ENCODE measurements around the gene RTN4IP1. TPM values are rescaled to one million over a fixed set of nuclear protein-coding genes. Genes with fewer than 3 reads are reported as not detected.

RTN4IP1 gene
- total and polyA plus RNA-seq, 8 donors: 1.5 to 3.7 (median 2.1) TPM

DNA sequence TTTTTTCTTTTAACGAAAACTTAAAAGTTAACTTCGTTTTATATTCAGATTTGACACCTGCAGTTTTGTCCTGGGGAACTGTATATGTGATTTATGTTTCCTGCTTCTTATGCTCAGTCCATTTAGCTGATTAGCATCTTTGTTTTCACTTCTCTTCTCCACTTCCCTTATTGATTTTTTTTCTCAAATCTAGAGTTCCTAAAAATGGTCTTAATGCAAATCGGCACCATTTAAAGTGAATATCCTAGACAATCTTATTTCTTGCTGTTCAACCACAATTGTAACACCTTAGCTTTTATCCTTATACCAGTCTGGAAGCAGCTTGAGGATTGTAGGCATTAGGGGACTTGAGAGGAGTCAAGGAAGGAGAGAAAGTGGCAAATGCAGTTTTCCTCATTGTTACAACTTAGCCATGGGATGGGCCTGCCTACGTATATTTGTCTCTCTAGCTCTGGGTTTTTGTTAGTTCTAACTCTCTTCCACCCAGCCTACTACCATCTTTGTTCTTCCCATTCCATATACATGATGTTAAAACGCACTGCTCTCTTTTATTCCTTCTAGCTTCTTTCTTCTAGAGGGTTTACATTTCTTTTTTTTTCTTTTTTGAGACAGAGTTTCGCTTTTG is 8.5 kb upstream of the RTN4IP1 start:
- 71 to 75% methylated on average over 6 of the region's 6 CpGs for WGBS, 2 donors
- DNase-seq (no peak), FAIRE-seq (no peak), ATAC-seq (peak in 1 of 4 donors; percentile 45)
- H3K4me3 ChIP-seq: no peak overlapping the region
- no peaks in the 10 kb centered on the region for H3K27me3 ChIP-seq
- H3K36me3 ChIP-seq: peaks cover 0 to 5% (median 0%) of the 10 kb centered on the region in 3 donors
- H3K4me1 ChIP-seq: peaks cover 0 to 7% (median 2%) of the 10 kb centered on the region in 3 donors
- intact Hi-C loops (cut with DNase I): no loop called here
- no peaks in the 10 kb centered on the region for H3K9me3 ChIP-seq
- TF ChIP-seq, protein P1, sequence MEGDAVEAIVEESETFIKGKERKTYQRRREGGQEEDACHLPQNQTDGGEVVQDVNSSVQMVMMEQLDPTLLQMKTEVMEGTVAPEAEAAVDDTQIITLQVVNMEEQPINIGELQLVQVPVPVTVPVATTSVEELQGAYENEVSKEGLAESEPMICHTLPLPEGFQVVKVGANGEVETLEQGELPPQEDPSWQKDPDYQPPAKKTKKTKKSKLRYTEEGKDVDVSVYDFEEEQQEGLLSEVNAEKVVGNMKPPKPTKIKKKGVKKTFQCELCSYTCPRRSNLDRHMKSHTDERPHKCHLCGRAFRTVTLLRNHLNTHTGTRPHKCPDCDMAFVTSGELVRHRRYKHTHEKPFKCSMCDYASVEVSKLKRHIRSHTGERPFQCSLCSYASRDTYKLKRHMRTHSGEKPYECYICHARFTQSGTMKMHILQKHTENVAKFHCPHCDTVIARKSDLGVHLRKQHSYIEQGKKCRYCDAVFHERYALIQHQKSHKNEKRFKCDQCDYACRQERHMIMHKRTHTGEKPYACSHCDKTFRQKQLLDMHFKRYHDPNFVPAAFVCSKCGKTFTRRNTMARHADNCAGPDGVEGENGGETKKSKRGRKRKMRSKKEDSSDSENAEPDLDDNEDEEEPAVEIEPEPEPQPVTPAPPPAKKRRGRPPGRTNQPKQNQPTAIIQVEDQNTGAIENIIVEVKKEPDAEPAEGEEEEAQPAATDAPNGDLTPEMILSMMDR (IDR thresholded peaks at IDR 0.05): no peak
- no peak overlapping the region for H3K27ac ChIP-seq

GRCh38 chr6:106637051-106637716 is 7.9 kb upstream of the RTN4IP1 start:
- no peak overlapping the region for H3K27ac ChIP-seq
- intact Hi-C loops (cut with DNase I): no loop called here
- H3K9me3 ChIP-seq: no peaks in the 10 kb centered on the region
- 74 to 75% methylated on average over 7 of the region's 7 CpGs for WGBS, 2 donors
- no peak overlapping the region for H3K4me3 ChIP-seq
- peak in 1 of 4 donors; percentile 37 for ATAC-seq
- H3K36me3 ChIP-seq: no peaks in the 10 kb centered on the region
- TF ChIP-seq, protein P1 (IDR thresholded peaks at IDR 0.05): no peak
- DNase-seq: no peak
- FAIRE-seq: no peak
- no peaks in the 10 kb centered on the region for H3K27me3 ChIP-seq
- H3K4me1 ChIP-seq: peaks cover 0 to 9% (median 4%) of the 10 kb centered on the region in 3 donors

GRCh38 chr6:106634565-106634964 is 5.3 kb upstream of the RTN4IP1 start:
- Histone ChIP-seq H3K27ac (no peak overlapping the region), H3K36me3 (no peaks in the 10 kb centered on the region), H3K27me3 (no peaks in the 10 kb centered on the region), H3K4me3 (no peak overlapping the region), H3K4me1 (peaks cover 0 to 18% (median 14%) of the 10 kb centered on the region in 3 donors), H3K9me3 (no peaks in the 10 kb centered on the region)
- DNase-seq (no peak), FAIRE-seq (no peak), ATAC-seq (no peak)
- TF ChIP-seq, protein P1 (IDR thresholded peaks at IDR 0.05): no peak
- WGBS, 2 donors: 97% methylated on average over 5 of the region's 5 CpGs
- intact Hi-C loops (cut with DNase I): no loop called here

DNA sequence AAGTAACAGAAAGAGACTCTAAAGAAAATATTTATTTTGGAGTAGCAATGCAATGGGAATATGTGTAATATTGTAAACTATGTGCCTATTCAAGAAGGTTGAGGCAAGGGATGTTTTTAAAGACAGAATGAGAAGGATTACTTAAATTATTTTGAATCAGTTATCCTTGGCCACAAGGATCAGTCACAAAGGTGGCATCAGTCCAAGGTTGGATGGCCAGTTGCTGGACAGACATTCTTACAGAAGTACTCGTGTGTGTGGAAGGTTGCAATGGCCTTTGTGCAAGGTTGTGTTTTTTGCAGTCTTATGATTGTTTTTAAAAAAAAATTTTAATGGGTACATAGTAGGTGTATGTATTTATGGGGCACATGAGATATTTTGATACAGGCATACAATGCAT is 2.0 kb upstream of the RTN4IP1 start:
- Histone ChIP-seq H3K4me1 (peaks cover 0 to 23% (median 18%) of the 10 kb centered on the region in 3 donors), H3K27ac (no peak overlapping the region), H3K27me3 (no peaks in the 10 kb centered on the region), H3K36me3 (no peaks in the 10 kb centered on the region), H3K9me3 (no peaks in the 10 kb centered on the region), H3K4me3 (no peak overlapping the region)
- ATAC-seq (no peak), FAIRE-seq (no peak), DNase-seq (no peak)
- TF ChIP-seq, protein P1 (IDR thresholded peaks at IDR 0.05): no peak
- intact Hi-C loops (cut with DNase I): no loop called here
- 22 to 39% methylated on average over 1 of the region's 1 CpG for WGBS, 2 donors

GRCh38 chr6:106630366-106630765 is 1.1 kb upstream of the RTN4IP1 start:
- H3K36me3 ChIP-seq: no peaks in the 10 kb centered on the region

More at GRCh38 chr6:106630366-106630765, 1.1 kb upstream of the RTN4IP1 start:
- 30 to 31% methylated on average over 5 of the region's 5 CpGs for WGBS, 2 donors
- H3K27me3 ChIP-seq: no peaks in the 10 kb centered on the region
- H3K9me3 ChIP-seq: no peaks in the 10 kb centered on the region
- DNase-seq (no peak), FAIRE-seq (no peak), ATAC-seq (peak in 1 of 4 donors; percentile 12)
- no peak overlapping the region for H3K27ac ChIP-seq
- intact Hi-C loops (cut with DNase I): no loop called here
- peak overlapping the region in 3 of 4 donors; percentile 59 to 91 (median 91) for H3K4me3 ChIP-seq
- TF ChIP-seq, protein P1 (IDR thresholded peaks at IDR 0.05): no peak
- peaks cover 0 to 23% (median 18%) of the 10 kb centered on the region in 3 donors for H3K4me1 ChIP-seq

All from pancreas (tissue), 10 donors.